K562 (cell line): ENCODE data around the gene UNC5B. TPM values are rescaled to one million over a fixed set of nuclear protein-coding genes. Genes with fewer than 3 reads are reported as not detected.

Source experiments
- CAMTA2 ChIP-seq: fragments of 250-450 bp; sonication (Bioruptor Pico); conservative IDR thresholded peaks from 2 replicates; pipeline ENCODE4 v1.5.1; 2022
- CHD2 ChIP-seq: IDR thresholded peaks from 2 replicates; pipeline ENCODE4 v1.6.1; 2011; ENCODE audit warnings: low read depth, low read length
- DNMT1 ChIP-seq: fragments of 450-650 bp; IDR thresholded peaks from 2 replicates; pipeline ENCODE4 v1.6.1; 2016; ENCODE audit warnings: antibody characterized with exemption, mild to moderate bottlenecking
- IFI16 ChIP-seq: fragments of 250-450 bp; sonication (Bioruptor Pico); IDR thresholded peaks from 2 replicates; pipeline ENCODE4 v2.1.2; 2022; ENCODE audit warnings: mild to moderate bottlenecking, inconsistent platforms
- KLF10 ChIP-seq: fragments of 250-450 bp; sonication (Bioruptor Pico); IDR thresholded peaks from 2 replicates; pipeline ENCODE4 v1.6.1; 2021; ENCODE audit warnings: matching md5 sums
- PHF20 ChIP-seq: fragments of 450-650 bp; IDR thresholded peaks from 2 replicates; pipeline ENCODE4 v1.6.1; 2018; ENCODE audit not compliant: partially characterized antibody
- RBM17 ChIP-seq: fragments of 200-400 bp; formaldehyde crosslinking; IDR thresholded peaks from 2 replicates; pipeline ENCODE4 v1.6.1; 2017; ENCODE audit warnings: low read depth, mild to moderate bottlenecking, low read length, borderline replicate concordance
- SOX6 ChIP-seq: fragments of 450-650 bp; IDR thresholded peaks from 2 replicates; pipeline ENCODE4 v1.6.1; 2014; ENCODE audit warnings: mild to moderate bottlenecking
- ZFP36 ChIP-seq: fragments of 150-350 bp; IDR thresholded peaks from 2 replicates; pipeline ENCODE4 v1.6.1; 2018; ENCODE audit warnings: low read length, low read depth; ENCODE audit not compliant: partially characterized antibody
- polyA plus RNA-seq, 8 experiments: library from polyadenylated mRNA; depleted of rRNA in 4 of 8; stranded (reverse) in 5 of 8; unstranded in 3 of 8; fragments of >200 nt; fragmentation: Nextera tagmentation in 2 of 8; fragmentation: Illumina TruSeq in 1 of 8; extraction: Ambion mirVana in 2 of 8; extraction: Trizol in 1 of 8; gene quantifications; 2 replicates each; pipeline versions ENCODE4 v1.2.1 to v1.2.3, GENCODE V29; 2011 to 2014; ENCODE audit warnings: inconsistent platforms in 1 of 8, missing spikeins in 1 of 8
- total RNA-seq, 7 experiments: library from RNA; depleted of rRNA in 6 of 7; stranded (reverse); fragments of >200 nt in 6 of 7; fragmentation: Illumina TruSeq in 2 of 7; extraction: Trizol in 2 of 7; gene quantifications; 2 replicates each; pipeline versions ENCODE4 v1.2.1 to v1.2.3, GENCODE V29; 2011 to 2021; ENCODE audit warnings: low replicate concordance in 1 of 7
- TF ChIP-seq, protein P1 (sequence below), 2 experiments: fragments of 450-650 bp in 1 of 2; sonication (generic) in 1 of 2; formaldehyde crosslinking; conservative IDR thresholded peaks; 2 replicates each; pipeline versions ENCODE4 v1.4.0 to v1.8.1; 2020 to 2022; ENCODE audit warnings: mild to moderate bottlenecking in 1 of 2, missing genetic modification reagents in 1 of 2
- TF ChIP-seq, protein P2 (sequence below): sonication (generic); IDR thresholded peaks from 2 replicates; pipeline ENCODE4 v1.6.1; 2016
- TF ChIP-seq, protein P3 (sequence below): fragments of 250-450 bp; sonication (Bioruptor Pico); IDR thresholded peaks from 2 replicates; pipeline ENCODE4 v1.8.0; 2021; ENCODE audit warnings: mild to moderate bottlenecking, moderate library complexity
- TF ChIP-seq, protein P4 (sequence below): fragments of 450-650 bp; IDR thresholded peaks from 2 replicates; pipeline ENCODE4 v1.7.0; 2016; ENCODE audit warnings: borderline replicate concordance
- TF ChIP-seq, protein P5 (sequence below): fragments of 450-650 bp; formaldehyde crosslinking; IDR thresholded peaks from 2 replicates; pipeline ENCODE4 v1.4.0; 2022; ENCODE audit warnings: mild to moderate bottlenecking, moderate library complexity
- TF ChIP-seq, protein P6 (sequence below): sonication (generic); formaldehyde crosslinking; IDR thresholded peaks from 2 replicates; pipeline ENCODE4 v1.8.0; 2023; ENCODE audit warnings: mild to moderate bottlenecking, missing genetic modification reagents
- TF ChIP-seq, protein P7 (sequence below): fragments of 450-650 bp; formaldehyde crosslinking; IDR thresholded peaks from 2 replicates; pipeline ENCODE4 v1.4.0; 2020; ENCODE audit warnings: mild to moderate bottlenecking, mixed read lengths

Gene UNC5B
- total and polyA plus RNA-seq, 9 of the 15 experiments (the other 6 are each of a cell fraction or from before 2014, with no cell fraction given): 0.10 to 8.4 (median 2.1) TPM

DNA sequence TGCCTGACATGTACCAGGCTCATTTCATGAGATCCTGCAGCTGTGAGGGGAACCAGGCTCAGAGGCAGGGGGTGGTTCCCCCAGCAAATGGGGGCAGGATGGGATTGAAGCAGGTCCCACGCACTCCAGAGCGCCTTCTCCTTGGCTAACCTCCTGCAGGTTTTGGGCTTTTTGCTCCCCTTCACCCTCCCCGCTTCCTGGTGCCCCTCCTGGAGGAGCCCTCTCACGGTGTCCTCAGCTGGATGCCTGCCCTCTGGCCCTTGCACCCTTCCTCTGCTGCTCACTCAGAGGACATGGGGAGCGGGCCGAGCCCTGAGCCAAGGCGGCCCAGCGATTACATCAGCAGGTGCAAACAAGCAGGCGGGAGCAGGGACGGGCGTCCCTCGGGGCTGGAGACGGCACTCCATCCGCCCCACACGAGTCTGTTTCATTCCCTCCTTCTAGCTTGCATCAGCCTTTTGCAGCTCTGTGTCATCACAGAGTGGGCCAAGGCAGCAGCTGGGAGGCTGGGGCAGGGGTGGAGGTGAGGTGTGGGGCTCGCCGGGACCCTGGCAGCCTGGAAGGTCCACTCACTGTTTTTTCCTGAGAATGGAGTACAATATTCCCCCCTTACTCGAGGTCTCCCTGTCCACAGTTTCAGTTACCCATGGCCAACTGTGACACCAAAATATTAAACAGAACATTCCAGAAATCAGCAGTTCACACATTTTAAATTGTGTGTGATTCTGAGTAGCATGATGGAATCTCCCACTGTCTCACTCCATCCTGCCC, 54.0 kb downstream of the UNC5B start (continued):
- TF ChIP-seq, protein P1, sequence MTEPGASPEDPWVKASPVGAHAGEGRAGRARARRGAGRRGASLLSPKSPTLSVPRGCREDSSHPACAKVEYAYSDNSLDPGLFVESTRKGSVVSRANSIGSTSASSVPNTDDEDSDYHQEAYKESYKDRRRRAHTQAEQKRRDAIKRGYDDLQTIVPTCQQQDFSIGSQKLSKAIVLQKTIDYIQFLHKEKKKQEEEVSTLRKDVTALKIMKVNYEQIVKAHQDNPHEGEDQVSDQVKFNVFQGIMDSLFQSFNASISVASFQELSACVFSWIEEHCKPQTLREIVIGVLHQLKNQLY (CRISPR knock-in tag; conservative IDR thresholded peaks at IDR 0.05): no peak
- TF ChIP-seq IFI16 (peak; percentile 55), SOX6 (peak; percentile 87), KLF10 (CRISPR knock-in tag) (no peak), RBM17 (no peak), ZFP36 (peak; percentile 34), PHF20 (no peak), CHD2 (no peak), CAMTA2 (CRISPR knock-in tag) (no peak), DNMT1 (no peak)
- TF ChIP-seq, protein P2, sequence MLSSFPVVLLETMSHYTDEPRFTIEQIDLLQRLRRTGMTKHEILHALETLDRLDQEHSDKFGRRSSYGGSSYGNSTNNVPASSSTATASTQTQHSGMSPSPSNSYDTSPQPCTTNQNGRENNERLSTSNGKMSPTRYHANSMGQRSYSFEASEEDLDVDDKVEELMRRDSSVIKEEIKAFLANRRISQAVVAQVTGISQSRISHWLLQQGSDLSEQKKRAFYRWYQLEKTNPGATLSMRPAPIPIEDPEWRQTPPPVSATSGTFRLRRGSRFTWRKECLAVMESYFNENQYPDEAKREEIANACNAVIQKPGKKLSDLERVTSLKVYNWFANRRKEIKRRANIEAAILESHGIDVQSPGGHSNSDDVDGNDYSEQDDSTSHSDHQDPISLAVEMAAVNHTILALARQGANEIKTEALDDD: 0 out of 2 replicates have a peak, but pooled peaks have one; percentile 14
- TF ChIP-seq, protein P3, sequence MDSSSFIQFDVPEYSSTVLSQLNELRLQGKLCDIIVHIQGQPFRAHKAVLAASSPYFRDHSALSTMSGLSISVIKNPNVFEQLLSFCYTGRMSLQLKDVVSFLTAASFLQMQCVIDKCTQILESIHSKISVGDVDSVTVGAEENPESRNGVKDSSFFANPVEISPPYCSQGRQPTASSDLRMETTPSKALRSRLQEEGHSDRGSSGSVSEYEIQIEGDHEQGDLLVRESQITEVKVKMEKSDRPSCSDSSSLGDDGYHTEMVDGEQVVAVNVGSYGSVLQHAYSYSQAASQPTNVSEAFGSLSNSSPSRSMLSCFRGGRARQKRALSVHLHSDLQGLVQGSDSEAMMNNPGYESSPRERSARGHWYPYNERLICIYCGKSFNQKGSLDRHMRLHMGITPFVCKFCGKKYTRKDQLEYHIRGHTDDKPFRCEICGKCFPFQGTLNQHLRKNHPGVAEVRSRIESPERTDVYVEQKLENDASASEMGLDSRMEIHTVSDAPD (CRISPR knock-in tag): no peak
- TF ChIP-seq, protein P4, sequence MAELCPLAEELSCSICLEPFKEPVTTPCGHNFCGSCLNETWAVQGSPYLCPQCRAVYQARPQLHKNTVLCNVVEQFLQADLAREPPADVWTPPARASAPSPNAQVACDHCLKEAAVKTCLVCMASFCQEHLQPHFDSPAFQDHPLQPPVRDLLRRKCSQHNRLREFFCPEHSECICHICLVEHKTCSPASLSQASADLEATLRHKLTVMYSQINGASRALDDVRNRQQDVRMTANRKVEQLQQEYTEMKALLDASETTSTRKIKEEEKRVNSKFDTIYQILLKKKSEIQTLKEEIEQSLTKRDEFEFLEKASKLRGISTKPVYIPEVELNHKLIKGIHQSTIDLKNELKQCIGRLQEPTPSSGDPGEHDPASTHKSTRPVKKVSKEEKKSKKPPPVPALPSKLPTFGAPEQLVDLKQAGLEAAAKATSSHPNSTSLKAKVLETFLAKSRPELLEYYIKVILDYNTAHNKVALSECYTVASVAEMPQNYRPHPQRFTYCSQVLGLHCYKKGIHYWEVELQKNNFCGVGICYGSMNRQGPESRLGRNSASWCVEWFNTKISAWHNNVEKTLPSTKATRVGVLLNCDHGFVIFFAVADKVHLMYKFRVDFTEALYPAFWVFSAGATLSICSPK: no peak
- TF ChIP-seq, protein P5, sequence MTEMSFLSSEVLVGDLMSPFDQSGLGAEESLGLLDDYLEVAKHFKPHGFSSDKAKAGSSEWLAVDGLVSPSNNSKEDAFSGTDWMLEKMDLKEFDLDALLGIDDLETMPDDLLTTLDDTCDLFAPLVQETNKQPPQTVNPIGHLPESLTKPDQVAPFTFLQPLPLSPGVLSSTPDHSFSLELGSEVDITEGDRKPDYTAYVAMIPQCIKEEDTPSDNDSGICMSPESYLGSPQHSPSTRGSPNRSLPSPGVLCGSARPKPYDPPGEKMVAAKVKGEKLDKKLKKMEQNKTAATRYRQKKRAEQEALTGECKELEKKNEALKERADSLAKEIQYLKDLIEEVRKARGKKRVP: peak; percentile 100
- TF ChIP-seq, protein P6, sequence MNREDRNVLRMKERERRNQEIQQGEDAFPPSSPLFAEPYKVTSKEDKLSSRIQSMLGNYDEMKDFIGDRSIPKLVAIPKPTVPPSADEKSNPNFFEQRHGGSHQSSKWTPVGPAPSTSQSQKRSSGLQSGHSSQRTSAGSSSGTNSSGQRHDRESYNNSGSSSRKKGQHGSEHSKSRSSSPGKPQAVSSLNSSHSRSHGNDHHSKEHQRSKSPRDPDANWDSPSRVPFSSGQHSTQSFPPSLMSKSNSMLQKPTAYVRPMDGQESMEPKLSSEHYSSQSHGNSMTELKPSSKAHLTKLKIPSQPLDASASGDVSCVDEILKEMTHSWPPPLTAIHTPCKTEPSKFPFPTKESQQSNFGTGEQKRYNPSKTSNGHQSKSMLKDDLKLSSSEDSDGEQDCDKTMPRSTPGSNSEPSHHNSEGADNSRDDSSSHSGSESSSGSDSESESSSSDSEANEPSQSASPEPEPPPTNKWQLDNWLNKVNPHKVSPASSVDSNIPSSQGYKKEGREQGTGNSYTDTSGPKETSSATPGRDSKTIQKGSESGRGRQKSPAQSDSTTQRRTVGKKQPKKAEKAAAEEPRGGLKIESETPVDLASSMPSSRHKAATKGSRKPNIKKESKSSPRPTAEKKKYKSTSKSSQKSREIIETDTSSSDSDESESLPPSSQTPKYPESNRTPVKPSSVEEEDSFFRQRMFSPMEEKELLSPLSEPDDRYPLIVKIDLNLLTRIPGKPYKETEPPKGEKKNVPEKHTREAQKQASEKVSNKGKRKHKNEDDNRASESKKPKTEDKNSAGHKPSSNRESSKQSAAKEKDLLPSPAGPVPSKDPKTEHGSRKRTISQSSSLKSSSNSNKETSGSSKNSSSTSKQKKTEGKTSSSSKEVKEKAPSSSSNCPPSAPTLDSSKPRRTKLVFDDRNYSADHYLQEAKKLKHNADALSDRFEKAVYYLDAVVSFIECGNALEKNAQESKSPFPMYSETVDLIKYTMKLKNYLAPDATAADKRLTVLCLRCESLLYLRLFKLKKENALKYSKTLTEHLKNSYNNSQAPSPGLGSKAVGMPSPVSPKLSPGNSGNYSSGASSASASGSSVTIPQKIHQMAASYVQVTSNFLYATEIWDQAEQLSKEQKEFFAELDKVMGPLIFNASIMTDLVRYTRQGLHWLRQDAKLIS (CRISPR knock-in tag): no peak; the same call in 1 of the 2 replicates
- TF ChIP-seq, protein P7, sequence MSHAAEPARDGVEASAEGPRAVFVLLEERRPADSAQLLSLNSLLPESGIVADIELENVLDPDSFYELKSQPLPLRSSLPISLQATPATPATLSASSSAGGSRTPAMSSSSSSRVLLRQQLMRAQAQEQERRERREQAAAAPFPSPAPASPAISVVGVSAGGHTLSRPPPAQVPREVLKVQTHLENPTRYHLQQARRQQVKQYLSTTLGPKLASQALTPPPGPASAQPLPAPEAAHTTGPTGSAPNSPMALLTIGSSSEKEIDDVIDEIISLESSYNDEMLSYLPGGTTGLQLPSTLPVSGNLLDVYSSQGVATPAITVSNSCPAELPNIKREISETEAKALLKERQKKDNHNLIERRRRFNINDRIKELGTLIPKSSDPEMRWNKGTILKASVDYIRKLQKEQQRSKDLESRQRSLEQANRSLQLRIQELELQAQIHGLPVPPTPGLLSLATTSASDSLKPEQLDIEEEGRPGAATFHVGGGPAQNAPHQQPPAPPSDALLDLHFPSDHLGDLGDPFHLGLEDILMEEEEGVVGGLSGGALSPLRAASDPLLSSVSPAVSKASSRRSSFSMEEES (CRISPR knock-in tag): no peak
